ENCODE results near the gene ABL1.

GRCh38 chr9:130861372-130862180, 26.5 kb downstream of the ABL1 start:
- TF ChIP-seq CTCF (tag by site-specific recombination; IDR thresholded peaks at IDR 0.05) (no peak), HOXD13 (CRISPR knock-in tag; IDR thresholded peaks at IDR 0.05; ENCODE audit: borderline replicate concordance) (no peak), ZBTB21 (tag by site-specific recombination; IDR thresholded peaks at IDR 0.05) (no peak), ZNF558 (tag by site-specific recombination; IDR thresholded peaks at IDR 0.05) (no peak), ZNF629 (tag by site-specific recombination; IDR thresholded peaks at IDR 0.05) (no peak), ZNF146 (tag by site-specific recombination; IDR thresholded peaks at IDR 0.05) (no peak), PRDM4 (tag by site-specific recombination; IDR thresholded peaks at IDR 0.05) (no peak), ELK4 (IDR thresholded peaks at IDR 0.05; ENCODE audit: borderline replicate concordance, low read depth, low read length) (no peak), TCF7L2 (IDR thresholded peaks at IDR 0.05; ENCODE audit: borderline replicate concordance, low read depth, low read length) (no peak), ZNF324 (tag by site-specific recombination; IDR thresholded peaks at IDR 0.05) (no peak), ZNF510 (tag by site-specific recombination; IDR thresholded peaks at IDR 0.05; ENCODE audit: insufficient replicate concordance) (no peak), ZBTB11 (tag by site-specific recombination; conservative IDR thresholded peaks at IDR 0.05; ENCODE audit: low read depth) (no peak), ZNF362 (tag by site-specific recombination; IDR thresholded peaks at IDR 0.05) (no peak), ZNF785 (tag by site-specific recombination; IDR thresholded peaks at IDR 0.05) (no peak)

Data from HEK293 (cell line).